IPS-NIHi7 (cell line): Measurements from ENCODE around the gene DOK3.

Experiments used
- DNase-seq: peaks from one replicate; pipeline ENCODE4 v3.0.0; 2012; ENCODE audit warnings: mixed read lengths; ENCODE audit errors: extremely low spot score

The DOK3 gene, protein sequence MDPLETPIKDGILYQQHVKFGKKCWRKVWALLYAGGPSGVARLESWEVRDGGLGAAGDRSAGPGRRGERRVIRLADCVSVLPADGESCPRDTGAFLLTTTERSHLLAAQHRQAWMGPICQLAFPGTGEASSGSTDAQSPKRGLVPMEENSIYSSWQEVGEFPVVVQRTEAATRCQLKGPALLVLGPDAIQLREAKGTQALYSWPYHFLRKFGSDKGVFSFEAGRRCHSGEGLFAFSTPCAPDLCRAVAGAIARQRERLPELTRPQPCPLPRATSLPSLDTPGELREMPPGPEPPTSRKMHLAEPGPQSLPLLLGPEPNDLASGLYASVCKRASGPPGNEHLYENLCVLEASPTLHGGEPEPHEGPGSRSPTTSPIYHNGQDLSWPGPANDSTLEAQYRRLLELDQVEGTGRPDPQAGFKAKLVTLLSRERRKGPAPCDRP

DNA sequence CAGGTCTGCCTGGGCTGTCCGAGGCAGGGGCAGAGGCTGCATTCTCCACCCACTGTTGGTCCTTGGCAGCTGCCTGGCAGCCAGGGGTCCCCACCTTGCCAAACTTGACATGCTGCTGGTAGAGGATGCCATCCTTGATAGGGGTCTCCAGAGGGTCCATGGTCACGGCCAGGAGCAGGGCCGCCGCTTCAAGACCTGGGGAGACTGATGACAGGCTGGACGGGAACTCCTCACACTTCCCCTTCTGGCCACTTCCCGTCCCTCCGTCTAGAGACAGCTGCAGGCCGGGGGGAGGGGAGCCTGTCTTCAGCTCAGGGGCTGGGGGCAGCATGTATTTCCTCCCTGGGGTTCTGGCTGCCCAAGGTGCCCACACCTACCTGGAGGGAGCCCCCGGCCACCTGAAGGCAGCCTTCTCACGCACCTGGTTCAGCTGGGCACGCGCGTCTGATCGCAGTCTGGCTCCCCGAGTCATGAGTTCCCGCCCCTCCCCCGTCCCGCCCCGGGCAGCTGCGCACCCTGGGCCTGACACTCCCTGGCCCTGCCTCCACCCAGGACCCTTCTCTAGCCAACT is at the start of gene DOK3:
DOK3 (minus strand) TSS at position 446 of the 571 bp plus-strand sequence; CDS start at position 160, 286 bp downstream.
- no peak for DNase-seq

DNA sequence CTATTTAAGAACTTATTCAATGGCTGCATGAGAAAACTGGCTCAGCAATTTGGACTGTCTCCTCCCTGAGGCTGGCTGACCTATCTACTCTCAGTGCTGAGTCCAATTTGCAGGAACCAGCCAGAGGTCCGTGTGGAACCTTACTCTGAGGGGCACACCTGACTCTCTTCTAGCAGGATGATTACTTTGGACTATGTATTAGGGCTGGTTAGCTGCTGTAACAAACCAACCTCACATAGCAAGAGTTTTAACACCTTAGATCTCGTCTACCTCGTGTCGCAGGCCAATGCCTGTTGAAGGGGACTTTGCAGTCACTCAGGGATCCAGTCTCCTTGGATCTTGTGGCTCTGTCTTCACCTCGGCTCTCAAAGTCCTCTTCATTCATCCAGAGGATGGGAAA is 48.2 kb upstream of the DOK3 start:
- no peak for DNase-seq

DNA sequence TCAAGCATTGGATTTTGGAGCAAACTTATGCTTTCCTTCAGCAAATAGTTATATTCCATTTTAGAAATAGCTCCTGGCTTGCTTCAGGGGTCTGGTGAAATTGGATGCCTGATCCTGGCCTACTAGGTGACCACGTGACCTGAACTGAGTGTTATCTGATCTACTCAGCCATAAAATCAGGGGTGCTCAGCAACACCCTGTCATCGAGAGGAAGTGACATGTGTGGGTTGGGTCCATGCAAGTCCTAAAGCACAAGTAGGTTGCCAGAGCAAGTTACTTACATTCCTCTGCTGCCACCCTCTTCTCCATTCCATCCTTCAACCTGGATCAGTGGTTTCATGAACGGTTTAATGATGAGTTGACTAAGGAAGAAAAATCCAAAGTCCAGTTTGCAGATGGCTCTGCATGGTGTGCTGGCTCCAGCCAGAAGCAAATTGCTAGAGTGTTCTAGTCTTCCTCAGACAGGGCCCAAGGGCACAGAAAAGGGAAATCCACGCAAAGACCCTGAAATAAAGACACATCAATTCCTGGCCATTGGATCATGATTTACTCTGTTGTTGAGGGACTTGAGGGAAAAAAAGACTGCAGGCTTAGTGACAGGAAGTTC is 47.5 kb upstream of the DOK3 start:
- DNase-seq: no peak

DNA sequence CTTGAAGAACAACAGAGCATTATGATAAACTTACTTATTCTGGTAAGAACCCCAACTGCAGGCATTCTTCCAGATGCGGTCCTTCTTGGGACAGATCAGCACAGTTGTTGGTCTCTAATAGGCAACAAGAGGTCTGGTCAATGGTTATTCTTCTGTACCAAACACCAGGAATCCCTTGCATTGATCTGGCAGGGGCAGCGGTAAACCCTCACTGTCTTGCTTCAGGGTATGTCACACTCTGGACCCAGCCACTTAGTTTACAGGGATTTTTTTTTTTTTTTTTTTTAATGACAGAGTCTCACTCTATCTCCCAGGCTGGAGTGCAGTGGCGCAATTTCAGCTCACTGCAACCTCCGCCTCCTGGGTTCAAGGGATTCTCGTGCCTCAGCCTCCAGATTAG is 46.0 kb upstream of the DOK3 start:
- no peak for DNase-seq

DNA sequence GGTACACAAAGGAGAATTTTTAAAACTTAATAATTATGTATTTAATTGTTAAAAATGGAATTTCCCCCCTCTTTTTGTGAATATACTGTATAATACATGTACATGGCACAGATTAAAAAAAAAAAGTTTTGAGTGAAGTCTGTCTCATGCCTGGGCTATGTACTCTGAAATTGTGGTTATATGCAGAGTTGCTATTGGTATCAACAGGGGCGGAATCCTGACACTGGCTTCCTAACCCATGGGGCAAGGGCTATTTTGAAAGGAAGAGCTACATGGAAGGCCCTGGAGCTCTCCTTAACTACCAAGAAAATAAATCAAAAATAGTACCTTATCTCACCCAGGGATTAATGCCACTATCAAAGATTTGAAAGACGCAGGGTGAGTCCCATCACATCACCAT is 45.6 kb upstream of the DOK3 start:
- DNase-seq: no peak

DNA sequence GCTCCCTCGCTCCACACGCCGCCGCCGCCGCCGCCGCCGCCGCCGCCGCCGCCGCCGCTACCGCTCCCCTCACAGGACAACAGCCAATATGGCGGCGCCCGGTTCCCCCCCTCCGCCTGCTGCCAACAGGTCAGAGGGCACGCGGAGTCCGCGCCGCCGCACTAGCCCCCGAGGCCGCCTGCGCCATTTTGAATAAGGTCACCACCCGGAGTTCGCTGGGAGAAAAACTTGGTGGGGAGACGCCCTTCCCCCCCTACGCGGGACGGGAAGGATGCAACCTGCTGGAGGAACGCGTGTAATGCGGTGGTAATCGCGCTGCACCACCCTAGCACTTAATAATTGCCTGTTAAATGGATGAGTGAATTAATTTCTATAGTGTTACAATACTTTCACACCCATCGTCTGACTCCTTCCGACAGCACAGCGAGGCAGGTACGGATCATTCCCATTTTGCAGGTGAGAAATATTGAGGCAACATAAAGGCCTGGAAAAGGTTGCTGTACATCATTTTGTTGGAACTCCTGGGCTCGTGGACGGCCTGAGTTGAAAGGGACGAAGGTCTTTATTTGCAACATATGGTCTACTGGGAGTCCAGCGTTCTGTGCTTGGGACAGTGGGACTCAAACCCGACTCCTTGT is 45.0 kb upstream of the DOK3 start, which contains the start of gene FAM193B:
FAM193B (minus strand) TSS at position 90 of the 638 bp plus-strand sequence. CDS start 105 bp downstream, outside the sequence.
- DNase-seq: peak; percentile 98

DNA sequence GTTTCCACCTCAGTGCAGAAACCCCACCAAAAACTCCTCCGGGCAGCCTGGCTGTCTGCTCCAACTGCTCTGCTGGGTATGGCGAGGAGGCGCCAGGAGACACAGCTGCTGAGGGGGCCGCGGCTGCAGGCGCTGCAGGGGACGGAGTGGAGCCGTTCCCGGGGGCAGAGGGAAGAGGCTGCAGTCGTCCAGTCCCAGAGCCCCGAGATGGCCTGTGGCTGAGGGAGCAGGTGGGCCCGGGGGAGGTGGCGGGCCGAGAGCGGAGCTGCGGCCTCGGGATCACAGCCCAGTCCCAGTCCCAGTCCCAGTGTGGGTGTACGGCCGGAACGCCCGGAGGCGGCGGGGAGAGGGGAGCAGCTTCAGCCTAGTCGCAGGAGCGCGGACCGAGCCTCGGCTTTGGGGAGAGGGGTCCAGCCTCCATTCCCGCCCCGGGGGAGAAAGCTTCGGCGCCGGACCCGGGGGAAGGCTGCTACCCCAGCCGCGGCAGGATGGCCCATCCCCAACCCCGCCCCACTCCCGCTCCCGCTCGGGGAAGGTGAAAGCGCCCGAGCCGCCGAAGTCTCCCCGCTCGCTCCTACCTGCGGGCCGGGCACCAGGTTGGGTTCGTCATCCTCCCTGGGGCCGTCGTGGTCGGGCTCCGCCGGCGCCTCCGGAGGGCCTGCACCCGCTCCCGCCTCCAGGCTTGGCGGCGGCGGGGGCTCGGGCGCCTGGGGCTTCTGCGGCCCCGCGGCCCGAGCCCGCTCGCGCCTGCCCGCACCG is 44.2 kb upstream of the DOK3 start:
- peak; percentile 60 for DNase-seq

DNA sequence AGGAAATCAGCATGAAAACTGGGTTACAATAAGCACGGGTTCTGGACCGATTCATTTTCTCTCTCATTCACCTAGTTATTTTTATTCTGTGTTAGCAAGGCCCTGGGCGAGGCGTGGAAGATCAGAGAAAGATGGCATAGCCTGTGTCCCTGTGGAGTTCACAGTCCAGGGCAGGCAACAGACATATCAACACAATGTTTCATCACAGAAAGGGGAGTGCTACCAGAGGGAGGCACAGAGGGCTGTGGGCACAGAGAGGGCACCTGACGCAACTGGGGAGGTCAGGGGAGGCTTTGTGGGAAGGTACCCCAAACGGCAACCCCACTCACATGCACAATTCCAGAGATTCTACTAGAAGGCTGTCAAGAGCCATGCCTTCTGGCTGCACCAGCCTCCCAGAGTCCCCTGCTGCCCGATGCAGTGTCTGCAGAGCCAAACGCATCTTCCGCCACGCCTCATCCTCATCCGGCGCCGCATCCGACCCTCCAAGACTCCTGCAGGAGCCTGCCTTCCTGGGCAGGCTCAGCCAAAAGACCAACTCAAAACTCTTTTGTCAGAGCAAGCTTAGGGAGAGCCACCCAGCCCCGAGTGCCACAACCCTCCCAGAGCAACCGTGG is 43.3 kb upstream of the DOK3 start:
- DNase-seq: peak; percentile 18

DNA sequence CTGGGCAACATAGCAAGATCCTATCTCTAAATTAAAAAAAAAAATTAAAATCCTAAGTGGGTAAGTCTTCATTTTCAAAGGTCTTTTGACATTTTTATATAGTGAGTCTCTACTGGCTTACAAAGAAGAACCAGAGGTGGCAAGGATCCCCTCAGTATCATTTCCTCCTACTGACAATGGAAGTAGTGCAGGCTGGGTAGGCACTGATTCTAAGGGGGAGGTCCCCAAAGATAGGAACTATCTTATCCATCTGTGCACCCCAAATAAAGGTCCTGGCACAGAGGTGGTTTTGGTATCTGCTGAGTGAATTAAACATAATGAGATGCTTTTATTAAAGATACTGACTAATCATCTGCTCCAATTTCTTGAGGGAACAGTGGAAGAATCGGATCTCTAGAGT is 40.5 kb upstream of the DOK3 start:
- DNase-seq: no peak

DNA sequence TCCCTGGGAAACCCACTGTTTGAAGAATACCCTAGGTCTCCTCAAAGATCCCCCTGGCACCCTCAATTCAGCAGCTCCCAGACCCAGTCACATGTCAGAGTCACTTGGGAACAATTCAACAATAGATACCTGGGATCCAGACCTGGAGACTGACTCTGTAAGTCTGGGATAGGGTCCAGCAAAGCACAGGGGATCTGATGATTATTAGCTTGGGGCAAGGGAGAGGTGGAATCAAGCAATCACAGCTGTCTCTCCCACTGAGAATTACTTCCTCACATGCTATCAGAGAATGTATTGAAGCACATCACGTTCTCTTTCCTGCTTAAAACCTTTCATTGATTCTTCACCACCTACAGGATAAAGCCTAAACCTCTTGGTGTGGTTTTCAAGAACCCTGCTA is 38.9 kb upstream of the DOK3 start:
- no peak for DNase-seq

DNA sequence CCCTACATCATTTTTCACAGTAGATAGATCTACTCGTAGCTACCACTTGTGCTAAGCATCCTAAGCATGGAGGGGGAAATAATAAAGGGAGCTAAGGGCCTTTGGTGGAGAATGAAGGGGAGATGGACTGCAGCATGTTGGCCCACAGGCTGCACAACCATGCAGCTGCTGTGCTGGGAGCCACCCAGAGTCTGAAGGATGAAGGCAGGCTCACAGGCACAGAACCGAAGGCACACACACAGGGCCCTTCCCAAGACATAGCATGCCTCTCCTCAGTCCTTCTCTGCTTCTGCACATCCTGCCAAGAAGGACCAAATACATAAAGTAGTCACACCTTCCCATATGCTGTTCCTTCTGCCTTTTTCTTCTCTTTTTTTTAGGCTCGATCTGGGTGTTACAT is 38.1 kb upstream of the DOK3 start:
- DNase-seq: no peak

DNA sequence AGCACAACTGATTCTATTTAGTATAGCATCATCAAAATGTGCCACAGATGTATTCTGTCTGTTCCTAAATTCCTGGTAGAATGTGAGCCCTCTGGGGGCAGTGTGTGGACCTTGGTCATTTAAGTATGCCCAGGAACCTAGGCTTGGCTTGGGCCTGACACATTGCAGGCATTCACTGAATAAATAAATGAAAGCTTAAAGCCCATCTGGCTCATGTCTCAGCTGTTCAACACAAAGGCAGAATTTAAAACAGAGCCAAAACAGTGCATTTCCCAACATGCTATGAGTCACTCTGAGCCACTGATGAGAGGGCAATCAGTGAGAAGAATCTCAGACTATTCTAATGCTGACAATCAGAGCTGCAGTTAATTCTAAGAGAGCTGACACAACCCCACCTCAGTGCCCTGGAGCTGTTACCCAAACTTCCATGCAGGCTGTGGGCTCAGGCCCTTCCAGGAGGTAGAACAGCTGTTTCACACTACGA is 36.7 kb upstream of the DOK3 start:
- peak; percentile 28 for DNase-seq

DNA sequence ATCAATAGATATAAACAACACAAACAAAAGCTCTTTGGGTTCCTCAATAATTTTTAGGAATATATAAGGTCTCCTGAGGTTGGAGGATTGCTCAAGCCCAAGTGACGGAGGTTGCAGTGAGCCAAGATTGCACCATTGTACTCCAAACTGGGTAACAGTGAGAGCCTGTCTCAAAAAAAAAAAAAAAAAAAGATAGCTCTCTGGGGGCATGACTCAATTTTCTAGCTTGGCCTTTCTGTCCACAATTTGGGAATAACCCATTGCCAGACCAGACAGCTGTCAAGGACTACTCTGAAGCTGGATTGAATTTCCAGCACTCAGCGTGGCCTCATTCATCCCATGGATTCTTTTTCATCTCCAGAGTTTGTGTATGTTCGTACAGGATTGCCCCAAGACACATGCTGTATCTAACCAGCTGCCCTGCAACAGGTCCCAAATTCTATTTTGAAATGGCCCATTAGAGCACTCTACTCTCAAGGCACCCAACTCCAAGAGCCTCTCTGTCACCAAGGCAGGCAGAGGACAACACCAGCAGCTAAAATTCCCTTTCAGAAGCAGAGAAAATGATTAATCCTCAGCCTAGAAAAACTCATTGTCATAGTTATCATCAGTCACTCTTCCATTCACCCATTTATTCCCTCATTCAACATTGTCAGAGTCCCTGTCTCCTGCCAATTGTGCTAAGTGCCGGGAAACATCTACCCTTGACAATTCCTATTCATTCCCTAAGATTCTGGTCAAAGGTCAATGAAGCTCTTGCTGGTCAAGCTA is 36.0 kb upstream of the DOK3 start:
- DNase-seq: no peak

DNA sequence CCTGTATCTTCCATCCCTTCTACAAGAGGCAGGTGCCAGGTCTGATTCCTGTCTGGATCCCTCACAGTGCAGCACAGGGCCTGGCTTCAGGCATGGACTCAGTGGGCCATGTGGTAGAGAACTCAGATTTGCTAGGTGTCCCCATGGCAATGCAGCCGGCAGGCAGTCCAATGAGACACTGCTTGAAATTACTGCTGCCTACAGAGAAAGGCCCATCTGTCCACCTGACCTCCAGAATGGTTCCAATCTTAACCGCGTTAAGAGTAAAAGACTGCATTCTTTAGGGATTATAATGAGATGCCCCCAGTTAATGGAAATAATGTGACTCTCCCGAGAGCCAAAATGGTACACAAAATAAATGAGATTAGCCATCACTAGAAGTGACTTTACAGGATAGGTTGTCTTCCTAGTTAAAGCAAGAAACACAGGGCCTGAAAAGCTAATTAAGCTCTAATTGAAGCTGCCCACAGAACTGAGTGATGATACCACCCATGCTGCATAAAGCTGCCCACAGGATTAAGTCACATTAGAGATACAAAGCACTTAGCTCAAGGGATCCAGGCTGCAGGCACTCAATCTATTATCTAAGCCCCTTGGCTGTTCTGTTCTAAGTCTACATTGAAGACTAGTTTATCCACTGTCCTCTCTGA is 33.3 kb upstream of the DOK3 start:
- no peak for DNase-seq

DNA sequence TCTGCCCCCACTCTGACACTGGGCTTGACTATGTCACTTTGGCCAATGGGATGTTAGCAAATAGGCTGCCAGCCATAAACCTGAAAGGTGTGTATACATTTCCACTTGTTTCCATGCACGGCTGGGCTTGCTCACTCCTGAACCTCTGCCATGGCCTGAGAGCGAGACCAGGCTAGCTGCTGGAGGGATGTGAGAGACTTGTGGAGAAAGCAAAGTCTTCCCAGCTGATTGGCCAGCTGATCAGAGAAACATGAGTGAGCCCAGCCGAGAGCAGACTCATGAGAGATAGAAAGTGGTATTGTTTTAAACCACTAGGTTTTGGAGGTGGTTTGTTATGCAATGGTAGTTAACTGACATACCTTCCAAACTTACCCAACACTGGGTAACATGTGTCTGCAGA is 30.8 kb upstream of the DOK3 start:
- DNase-seq: no peak

DNA sequence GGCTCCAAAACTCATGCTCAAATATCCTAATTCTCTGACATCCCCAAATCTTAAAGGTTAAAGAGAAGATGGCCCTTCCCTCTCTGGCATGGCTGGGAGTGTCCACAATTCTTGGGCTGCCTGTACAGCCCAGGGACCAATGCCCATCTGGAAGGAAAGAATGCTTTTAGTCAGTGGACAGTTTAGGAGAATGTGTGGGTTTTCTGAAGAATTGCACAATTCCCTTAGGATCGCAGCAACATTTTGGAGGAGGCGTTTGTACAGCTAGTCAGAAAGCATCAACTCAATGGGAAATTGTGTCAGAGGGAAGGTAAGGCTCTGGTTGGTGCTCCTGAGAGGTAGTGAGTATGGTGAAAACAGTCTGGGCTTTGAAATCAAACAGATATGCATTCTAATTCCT is 29.8 kb upstream of the DOK3 start:
- DNase-seq: no peak

DNA sequence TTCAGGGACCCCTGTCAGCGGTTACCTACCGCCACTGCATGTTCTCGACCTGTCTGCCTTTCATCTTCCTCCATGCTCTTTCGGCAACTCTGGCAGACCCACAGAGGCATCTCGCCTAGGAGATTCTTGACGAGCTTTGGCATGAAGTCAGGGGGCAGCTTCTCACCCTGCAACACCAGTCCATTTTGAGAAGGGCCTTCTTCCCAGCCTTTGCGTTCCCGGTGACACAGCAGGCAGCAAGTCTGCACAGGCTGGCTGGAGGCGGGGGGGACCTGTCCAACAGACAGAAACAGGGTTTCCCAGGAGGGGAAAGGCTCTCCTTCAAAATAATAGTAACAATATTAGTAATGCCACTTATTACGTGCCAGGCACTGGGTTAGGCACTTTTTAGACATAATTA is 29.2 kb upstream of the DOK3 start:
- DNase-seq: no peak

DNA sequence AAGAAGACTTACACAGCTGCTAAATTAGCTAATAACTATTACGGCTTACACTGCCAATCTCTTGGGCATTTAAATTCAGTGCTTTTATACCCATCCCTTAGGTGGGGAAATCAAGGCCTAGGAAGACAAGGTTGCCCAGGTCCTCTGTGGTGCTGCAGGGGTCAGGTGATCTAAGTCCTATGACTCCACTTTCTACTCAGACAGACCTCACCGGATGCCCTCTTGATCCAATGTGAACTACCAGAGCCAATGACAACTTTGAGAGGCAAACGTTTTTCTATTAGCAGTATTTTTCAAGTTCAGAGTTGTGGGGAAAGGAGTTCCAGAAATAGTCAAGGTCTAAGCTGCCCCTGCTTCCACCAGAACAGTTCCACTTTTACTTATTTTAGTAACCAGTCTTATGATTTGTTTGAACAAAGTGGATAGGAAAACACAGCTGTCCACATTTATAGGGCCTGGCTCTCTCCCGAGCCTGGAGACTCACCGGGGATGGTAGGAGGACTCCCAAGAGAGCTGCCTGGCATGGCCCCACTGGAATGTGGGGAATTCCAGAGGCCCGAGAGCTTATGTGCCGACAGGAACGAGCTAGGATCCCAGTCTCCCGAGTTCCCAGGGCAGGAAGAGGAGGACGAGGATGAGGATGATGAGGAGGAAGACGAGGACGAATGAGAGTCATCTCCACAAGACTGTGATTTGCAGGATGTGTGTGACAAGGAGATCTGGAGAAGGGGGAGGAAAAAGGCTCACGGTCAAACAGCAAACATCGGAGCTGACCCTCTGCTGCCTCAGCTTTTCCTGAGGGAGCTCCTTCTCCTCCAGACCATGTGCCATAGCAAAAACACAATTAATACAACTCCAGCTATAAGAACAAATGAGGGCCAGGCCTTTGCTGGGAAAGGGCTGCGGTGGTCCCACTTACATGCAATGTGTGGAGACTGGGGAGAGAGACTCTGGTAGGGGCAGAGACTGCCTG is 28.0 kb upstream of the DOK3 start:
- DNase-seq: no peak

DNA sequence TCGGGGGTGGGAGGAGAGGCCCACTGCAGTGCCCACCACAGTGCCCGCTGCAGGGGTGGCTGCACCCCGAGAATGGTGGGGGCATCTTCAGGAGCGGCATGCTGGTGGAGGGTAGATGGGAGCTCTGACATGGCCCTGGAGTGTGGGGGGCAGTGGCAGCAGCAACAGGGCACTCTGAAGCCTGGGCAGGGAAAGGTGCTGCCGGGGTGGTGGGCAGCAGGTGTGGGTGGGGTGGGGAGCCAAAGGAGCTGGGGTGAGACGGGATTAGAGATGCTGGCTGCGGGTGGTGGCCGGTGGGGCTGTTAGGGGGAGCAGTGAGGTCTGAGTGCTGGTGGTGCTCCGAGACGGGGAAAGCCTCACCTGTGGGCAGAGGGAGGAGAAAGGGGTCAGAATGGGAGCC is 26.8 kb upstream of the DOK3 start:
- no peak for DNase-seq
